HEK293 (cell line): ENCODE measurements around the gene ITGA11.

Experiments used
- CTCF ChIA-PET: fragments of 350-600 bp; formaldehyde crosslinking; extraction: SDS; loops from one replicate; lab custom pipeline; 2021; ENCODE audit warnings: antibody characterized with exemption; lab: Yijun Ruan, JAX
- POLR2A ChIA-PET: fragments of 300-600 bp; formaldehyde crosslinking; extraction: SDS; loops from one replicate; lab custom pipeline; 2020; ENCODE audit warnings: antibody characterized with exemption, inconsistent platforms; lab: Yijun Ruan, JAX
- H3K27ac ChIP-seq: fragments of 200-500 bp; sonication (Bioruptor generic); 2 replicates; pipeline ENCODE4 v1.5.1; 2014; ENCODE audit warnings: low read depth, low read length, control low read depth, inconsistent platforms; ENCODE audit errors: extremely low read depth
- H3K36me3 ChIP-seq, 2 experiments: fragments of 200-500 bp in 1 of 2; sonication (Bioruptor generic) in 1 of 2; 1 replicate in 1 of 2; 2 replicates in 1 of 2; pipeline ENCODE4 v1.5.1; 2014 to 2017; ENCODE audit warnings: inconsistent platforms in 2 of 2, low read length in 2 of 2; ENCODE audit not compliant: control insufficient read depth in 2 of 2, insufficient read depth in 1 of 2
- H3K4me1 ChIP-seq: fragments of 200-500 bp; sonication (Bioruptor generic); 2 replicates; pipeline ENCODE4 v1.5.1; 2014; ENCODE audit warnings: mild to moderate bottlenecking, low read length, inconsistent platforms; ENCODE audit not compliant: control insufficient read depth, insufficient read depth
- H3K4me3 ChIP-seq: 2 replicates; pipeline ENCODE4 v1.5.1; 2011; ENCODE audit warnings: low read depth, mild to moderate bottlenecking, control low read depth, low read length, moderate library complexity
- H3K9me3 ChIP-seq: fragments of 200-500 bp; sonication (Bioruptor generic); 2 replicates; pipeline ENCODE4 v1.5.1; 2014; ENCODE audit warnings: low read depth, low read length, inconsistent platforms; ENCODE audit not compliant: control insufficient read depth, insufficient read depth
- BCL11A ChIP-seq: fragments of 450-650 bp; formaldehyde crosslinking; IDR thresholded peaks from 2 replicates; pipeline ENCODE4 v1.5.1; 2016; ENCODE audit warnings: low read depth, missing biosample characterization, missing genetic modification characterization
- EGR2 ChIP-seq: fragments of 450-650 bp; formaldehyde crosslinking; IDR thresholded peaks from 2 replicates; pipeline ENCODE4 v1.5.1; 2016; ENCODE audit warnings: low read depth, missing biosample characterization, missing genetic modification characterization
- GLI4 ChIP-seq: fragments of 450-650 bp; formaldehyde crosslinking; IDR thresholded peaks from 2 replicates; pipeline ENCODE4 v1.5.1; 2016; ENCODE audit warnings: missing biosample characterization, missing genetic modification characterization
- GLIS1 ChIP-seq: fragments of 450-650 bp; formaldehyde crosslinking; IDR thresholded peaks from 2 replicates; pipeline ENCODE4 v1.5.1; 2016; ENCODE audit warnings: missing biosample characterization, missing genetic modification characterization
- KLF16 ChIP-seq: fragments of 450-650 bp; formaldehyde crosslinking; IDR thresholded peaks from 2 replicates; pipeline ENCODE4 v1.5.1; 2017; ENCODE audit warnings: missing biosample characterization, missing genetic modification characterization
- KLF9 ChIP-seq: fragments of 450-650 bp; formaldehyde crosslinking; IDR thresholded peaks from 2 replicates; pipeline ENCODE4 v1.5.1; 2016; ENCODE audit warnings: missing biosample characterization, missing genetic modification characterization, low read depth
- PRDM4 ChIP-seq: fragments of 450-650 bp; formaldehyde crosslinking; IDR thresholded peaks from 2 replicates; pipeline ENCODE4 v1.5.1; 2017; ENCODE audit warnings: missing biosample characterization, missing genetic modification characterization
- SCRT2 ChIP-seq: fragments of 450-650 bp; formaldehyde crosslinking; IDR thresholded peaks from 2 replicates; pipeline ENCODE4 v1.5.1; 2016; ENCODE audit warnings: missing biosample characterization, missing genetic modification characterization
- TRIM28 ChIP-seq: IDR thresholded peaks from 2 replicates; pipeline ENCODE4 v1.6.1; 2011; ENCODE audit warnings: low read length, control low read depth, borderline replicate concordance
- ZBTB11 ChIP-seq: fragments of 450-650 bp; formaldehyde crosslinking; conservative IDR thresholded peaks from 2 replicates; pipeline ENCODE4 v1.5.1; 2016; ENCODE audit warnings: low read depth, missing biosample characterization, missing genetic modification characterization
- ZBTB44 ChIP-seq: fragments of 450-650 bp; IDR thresholded peaks from 2 replicates; pipeline ENCODE4 v1.5.1; 2018; ENCODE audit warnings: missing biosample characterization, mild to moderate bottlenecking, missing genetic modification characterization
- ZFP41 ChIP-seq: fragments of 450-650 bp; formaldehyde crosslinking; IDR thresholded peaks from 2 replicates; pipeline ENCODE4 v1.5.1; 2016; ENCODE audit warnings: missing biosample characterization, missing genetic modification characterization, borderline replicate concordance
- ZNF138 ChIP-seq: fragments of 450-650 bp; formaldehyde crosslinking; IDR thresholded peaks from 2 replicates; pipeline ENCODE4 v1.5.1; 2016; ENCODE audit warnings: missing biosample characterization, missing genetic modification characterization, borderline replicate concordance
- ZNF146 ChIP-seq: fragments of 450-650 bp; formaldehyde crosslinking; IDR thresholded peaks from 2 replicates; pipeline ENCODE4 v1.5.1; 2016; ENCODE audit warnings: missing biosample characterization, missing genetic modification characterization
- ZNF148 ChIP-seq: fragments of 450-650 bp; formaldehyde crosslinking; IDR thresholded peaks from 2 replicates; pipeline ENCODE4 v1.5.0; 2017; ENCODE audit warnings: missing biosample characterization, missing genetic modification characterization, borderline replicate concordance
- ZNF157 ChIP-seq: fragments of 450-650 bp; formaldehyde crosslinking; IDR thresholded peaks from 2 replicates; pipeline ENCODE4 v1.5.1; 2016; ENCODE audit warnings: missing biosample characterization, missing genetic modification characterization
- ZNF223 ChIP-seq: fragments of 450-650 bp; formaldehyde crosslinking; IDR thresholded peaks from 2 replicates; pipeline ENCODE4 v1.5.1; 2016; ENCODE audit warnings: missing biosample characterization, missing genetic modification characterization
- ZNF404 ChIP-seq: fragments of 450-650 bp; formaldehyde crosslinking; IDR thresholded peaks from 2 replicates; pipeline ENCODE4 v1.5.1; 2017; ENCODE audit warnings: missing biosample characterization, missing genetic modification characterization
- ZNF426 ChIP-seq: fragments of 450-650 bp; formaldehyde crosslinking; IDR thresholded peaks from 2 replicates; pipeline ENCODE4 v1.5.1; 2017; ENCODE audit warnings: missing biosample characterization, missing genetic modification characterization, mild to moderate bottlenecking, inconsistent platforms, moderate library complexity
- ZNF514 ChIP-seq: fragments of 450-650 bp; formaldehyde crosslinking; IDR thresholded peaks from 2 replicates; pipeline ENCODE4 v1.5.1; 2016; ENCODE audit warnings: missing biosample characterization, missing genetic modification characterization
- ZNF600 ChIP-seq: fragments of 450-650 bp; formaldehyde crosslinking; IDR thresholded peaks from 2 replicates; pipeline ENCODE4 v1.5.1; 2016; ENCODE audit warnings: missing biosample characterization, missing genetic modification characterization
- ZNF621 ChIP-seq: fragments of 450-650 bp; formaldehyde crosslinking; IDR thresholded peaks from 2 replicates; pipeline ENCODE4 v1.5.1; 2017; ENCODE audit warnings: missing biosample characterization, missing genetic modification characterization
- ZNF629 ChIP-seq: fragments of 450-650 bp; formaldehyde crosslinking; IDR thresholded peaks from 2 replicates; pipeline ENCODE4 v1.5.1; 2017; ENCODE audit warnings: missing biosample characterization, missing genetic modification characterization
- ZNF677 ChIP-seq: fragments of 450-650 bp; IDR thresholded peaks from 2 replicates; pipeline ENCODE4 v1.5.0; 2018; ENCODE audit warnings: missing biosample characterization, mild to moderate bottlenecking, missing genetic modification characterization, moderate library complexity
- ZNF701 ChIP-seq: fragments of 450-650 bp; formaldehyde crosslinking; IDR thresholded peaks from 2 replicates; pipeline ENCODE4 v1.5.1; 2016; ENCODE audit warnings: missing biosample characterization, missing genetic modification characterization
- ZSCAN4 ChIP-seq: fragments of 450-650 bp; formaldehyde crosslinking; IDR thresholded peaks from 2 replicates; pipeline ENCODE4 v1.5.1; 2017; ENCODE audit warnings: missing biosample characterization, missing genetic modification characterization

Gene ITGA11

GRCh38 chr15:68279779-68280753 lies 151.9 kb downstream of the ITGA11 start:
- peaks cover 13% of the 10 kb centered on the region; the same call in 1 of the 2 replicates for H3K4me1 ChIP-seq
- H3K36me3 ChIP-seq = peaks cover 5 to 18% of the 10 kb centered on the region in 2 experiments; a peak in 2 of 3 replicates
- no peak overlapping the region; the same call in 1 of the 2 replicates for H3K27ac ChIP-seq
- CTCF ChIA-PET = interaction anchor here (0.6 to 4.3 kb wide), 11 partner anchors 9 to 270 kb away, joined by 3 to 31 read pairs (median 3); no protein-coding TSS in a partner anchor
- H3K9me3 ChIP-seq = no peaks in the 10 kb centered on the region
- POLR2A ChIA-PET = interaction anchor here (1.0 to 1.9 kb wide), 3 partner anchors 9 to 27 kb away, joined by 3 to 6 read pairs (median 5); no protein-coding TSS in a partner anchor
- H3K4me3 ChIP-seq = peak overlapping the region; percentile 95
- TF ChIP-seq ZNF148 (tag by site-specific recombination) (no peak), KLF16 (tag by site-specific recombination) (no peak), ZBTB44 (tag by site-specific recombination) (no peak), ZNF701 (tag by site-specific recombination) (no peak), ZNF514 (tag by site-specific recombination) (no peak), ZNF223 (tag by site-specific recombination) (no peak), ZBTB11 (tag by site-specific recombination) (no peak), EGR2 (tag by site-specific recombination) (no peak), ZNF138 (tag by site-specific recombination) (no peak), ZNF404 (tag by site-specific recombination) (no peak), ZNF629 (no peak), GLI4 (tag by site-specific recombination) (no peak), BCL11A (no peak), ZNF157 (tag by site-specific recombination) (no peak), ZNF146 (tag by site-specific recombination) (peak; percentile 100), KLF9 (no peak), ZNF677 (tag by site-specific recombination) (no peak), ZNF621 (tag by site-specific recombination) (no peak), ZNF426 (tag by site-specific recombination) (no peak), TRIM28 (no peak), SCRT2 (tag by site-specific recombination) (peak; percentile 45; the same call in 1 of the 2 replicates), GLIS1 (tag by site-specific recombination) (no peak), PRDM4 (tag by site-specific recombination) (no peak), ZSCAN4 (tag by site-specific recombination) (no peak), ZNF600 (tag by site-specific recombination) (peak; percentile 84), ZFP41 (tag by site-specific recombination) (no peak)
